GM10248 (cell line): ENCODE measurements around the gene USP2.

Experiments used
- CTCF ChIA-PET: fragments of 300-600 bp; sonication (Branson Sonifier 250); formaldehyde crosslinking; extraction: SDS; loops from one replicate; lab custom pipeline; 2021; ENCODE audit warnings: antibody characterized with exemption; lab: Yijun Ruan, JAX
- POLR2A ChIA-PET: fragments of 350-650 bp; sonication (Branson Sonifier 250); formaldehyde crosslinking; extraction: SDS; loops from one replicate; lab custom pipeline; 2020; ENCODE audit warnings: antibody characterized with exemption; lab: Yijun Ruan, JAX
- DNase-seq: peaks from one replicate; pipeline ENCODE4 v3.0.0; 2012; ENCODE audit errors: extremely low spot score
- TF ChIP-seq, protein P1 (sequence below): IDR thresholded peaks from 2 replicates; pipeline ENCODE4 v1.5.1; 2012; ENCODE audit warnings: mild to moderate bottlenecking, low read depth; ENCODE audit errors: extremely low read depth, missing control alignments, control extremely low read depth

The USP2 gene

DNA sequence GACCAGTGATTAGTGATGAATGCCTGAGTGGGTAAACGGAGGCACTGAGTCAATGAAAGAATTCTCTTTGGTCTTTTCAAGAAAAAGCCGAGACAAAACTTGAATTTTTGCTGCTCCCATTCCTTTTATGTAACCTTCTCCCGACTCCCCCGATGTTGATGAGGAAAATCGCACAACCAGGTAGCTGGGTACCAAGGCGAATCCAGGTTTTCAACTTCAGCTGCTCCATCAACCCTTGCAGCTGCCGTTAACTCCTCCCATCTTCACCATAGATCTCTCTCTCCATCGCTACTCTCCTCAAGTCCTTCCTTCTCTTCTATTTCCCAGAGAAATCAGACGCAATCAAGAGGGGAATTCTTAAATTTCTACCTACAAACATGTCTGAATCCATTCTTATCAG lies 611 bp upstream of the USP2 start:
- ChIA-PET POLR2A (no interaction called here), CTCF (interaction anchor here (1.3 to 5.9 kb wide), 10 partner anchors 9 to 92 kb away, joined by 3 to 64 read pairs (median 7); no protein-coding TSS in a partner anchor)
- DNase-seq: peak; percentile 3
- TF ChIP-seq, protein P1, sequence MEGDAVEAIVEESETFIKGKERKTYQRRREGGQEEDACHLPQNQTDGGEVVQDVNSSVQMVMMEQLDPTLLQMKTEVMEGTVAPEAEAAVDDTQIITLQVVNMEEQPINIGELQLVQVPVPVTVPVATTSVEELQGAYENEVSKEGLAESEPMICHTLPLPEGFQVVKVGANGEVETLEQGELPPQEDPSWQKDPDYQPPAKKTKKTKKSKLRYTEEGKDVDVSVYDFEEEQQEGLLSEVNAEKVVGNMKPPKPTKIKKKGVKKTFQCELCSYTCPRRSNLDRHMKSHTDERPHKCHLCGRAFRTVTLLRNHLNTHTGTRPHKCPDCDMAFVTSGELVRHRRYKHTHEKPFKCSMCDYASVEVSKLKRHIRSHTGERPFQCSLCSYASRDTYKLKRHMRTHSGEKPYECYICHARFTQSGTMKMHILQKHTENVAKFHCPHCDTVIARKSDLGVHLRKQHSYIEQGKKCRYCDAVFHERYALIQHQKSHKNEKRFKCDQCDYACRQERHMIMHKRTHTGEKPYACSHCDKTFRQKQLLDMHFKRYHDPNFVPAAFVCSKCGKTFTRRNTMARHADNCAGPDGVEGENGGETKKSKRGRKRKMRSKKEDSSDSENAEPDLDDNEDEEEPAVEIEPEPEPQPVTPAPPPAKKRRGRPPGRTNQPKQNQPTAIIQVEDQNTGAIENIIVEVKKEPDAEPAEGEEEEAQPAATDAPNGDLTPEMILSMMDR: no peak

DNA sequence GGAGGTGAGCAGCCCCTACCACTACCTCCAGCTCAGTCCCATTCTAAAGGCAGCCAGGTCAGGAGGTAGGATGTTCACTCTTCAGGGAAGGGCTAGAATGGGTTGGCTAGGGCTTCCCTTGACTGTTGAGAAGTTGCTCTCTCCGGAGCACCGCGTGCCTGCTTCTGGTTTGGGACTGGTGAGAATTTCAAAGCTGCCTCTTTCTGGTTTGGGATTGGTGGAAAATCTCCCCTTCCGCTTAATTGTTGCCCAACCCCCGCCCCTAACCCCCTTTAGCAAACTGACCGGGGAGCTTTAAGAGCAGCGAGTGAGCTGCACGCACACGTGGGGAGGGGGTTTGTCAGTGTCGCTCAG lies 686 bp downstream of the USP2 start:
- ChIA-PET POLR2A (no interaction called here), CTCF (interaction anchor here (0.8 to 5.9 kb wide), 21 partner anchors 8 to 153 kb away, joined by 3 to 64 read pairs (median 6); no protein-coding TSS in a partner anchor)
- TF ChIP-seq, protein P1: no peak
- DNase-seq: no peak

DNA sequence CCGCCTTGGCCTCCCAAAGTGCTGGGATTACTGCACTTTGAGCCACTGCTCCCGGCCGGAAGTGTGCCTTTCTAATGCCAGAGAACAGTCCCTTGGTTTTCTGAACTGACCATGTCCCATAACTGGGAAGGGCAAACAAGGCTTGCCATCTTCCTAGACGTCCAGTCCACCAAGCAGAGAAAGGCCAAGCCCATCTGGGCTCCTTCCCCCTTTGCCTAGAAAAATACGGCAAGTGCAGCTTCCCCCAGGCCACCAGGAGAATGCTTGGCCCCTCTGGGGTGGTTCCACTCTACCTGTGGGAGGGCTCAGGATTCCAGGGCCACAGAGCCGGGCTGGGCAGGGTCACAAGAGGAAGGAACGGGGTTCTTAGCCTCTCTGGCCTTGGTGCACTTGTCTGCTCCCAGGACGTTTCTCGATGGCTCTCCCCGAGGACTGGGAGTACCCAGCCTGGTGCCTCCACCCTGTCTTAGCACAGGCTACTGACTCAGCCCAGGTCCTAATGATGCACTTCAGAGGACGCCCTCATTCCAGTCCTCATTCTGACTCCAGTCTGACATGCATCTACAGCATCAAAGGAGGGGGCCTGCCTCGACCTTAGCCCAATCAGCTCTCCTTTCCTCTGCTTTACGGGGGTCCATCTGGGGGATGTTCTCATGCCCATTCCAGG lies 1.2 kb downstream of the USP2 start:
- no peak for DNase-seq
- ChIA-PET CTCF (interaction anchor here (1.0 to 5.9 kb wide), 12 partner anchors 10 to 59 kb away, joined by 3 to 64 read pairs (median 6); no protein-coding TSS in a partner anchor), POLR2A (no interaction called here)
- TF ChIP-seq, protein P1: no peak

DNA sequence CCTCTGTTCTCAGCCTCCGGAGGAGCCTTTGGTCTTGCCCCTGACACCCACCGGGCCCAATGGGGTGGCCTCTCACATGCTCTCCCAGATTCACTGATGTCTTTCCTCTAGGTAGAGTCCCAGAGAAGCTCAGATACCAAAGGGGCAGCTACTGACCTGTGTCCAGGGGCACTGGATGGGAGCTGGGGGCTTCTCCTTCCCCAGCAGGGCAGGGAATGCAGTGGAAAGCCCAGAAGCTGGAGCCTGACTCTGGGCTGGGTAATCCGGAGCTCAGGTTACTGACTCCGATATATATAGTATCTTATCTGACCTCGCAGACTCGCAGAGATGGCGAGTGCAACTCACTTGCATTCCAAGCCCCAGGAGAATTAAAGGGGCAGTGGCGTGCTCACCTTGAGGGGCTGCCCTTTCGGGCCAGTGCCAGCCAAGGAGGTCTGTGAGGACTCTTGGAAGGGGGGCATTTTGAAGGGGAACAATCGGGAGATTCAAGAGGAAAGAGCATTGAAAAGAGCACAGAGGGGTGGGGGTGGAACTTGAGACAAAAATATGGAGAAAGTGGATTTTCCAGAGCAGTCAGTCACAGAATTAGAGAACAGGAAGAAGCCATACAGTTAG lies 2.5 kb downstream of the USP2 start:
- TF ChIP-seq, protein P1: no peak
- DNase-seq: no peak
- ChIA-PET POLR2A (no interaction called here), CTCF (interaction anchor here (1.0 to 5.9 kb wide), 4 partner anchors 14 to 95 kb away, joined by 3 to 64 read pairs (median 3); no protein-coding TSS in a partner anchor)

DNA sequence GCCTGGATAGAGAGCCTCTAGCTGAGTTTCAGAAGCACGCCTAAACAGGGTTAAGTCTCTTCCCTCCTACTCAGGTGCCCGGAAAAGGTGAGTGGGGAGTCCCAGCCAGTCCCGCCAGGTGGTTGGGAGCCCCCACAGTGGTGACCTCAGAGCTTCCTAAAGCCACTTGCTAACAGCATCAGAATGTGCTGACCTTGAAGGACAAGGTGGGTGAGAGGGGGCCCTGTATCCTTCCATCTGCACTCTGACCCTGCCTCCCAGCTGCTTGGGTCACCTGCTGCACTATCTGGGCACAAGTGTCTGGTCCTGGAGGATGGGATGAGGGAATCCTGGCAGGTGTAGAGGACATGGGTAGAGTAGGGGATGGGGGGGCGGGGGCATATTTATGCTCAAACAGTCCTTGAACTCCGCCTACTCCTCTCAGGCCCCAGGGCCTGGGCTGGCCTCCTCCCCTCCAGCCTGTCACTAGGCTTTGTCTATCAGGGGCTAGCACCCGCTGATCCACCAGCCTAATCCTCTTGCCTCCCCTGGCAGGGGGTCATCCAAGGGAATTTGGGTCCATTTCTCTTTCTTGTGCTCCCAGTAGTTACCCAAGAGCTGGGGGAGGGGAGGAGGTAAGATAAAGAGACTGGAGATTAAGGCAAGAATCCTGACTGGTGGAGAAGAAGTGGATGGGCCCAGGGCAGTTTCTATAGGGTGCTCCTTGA lies 3.4 kb downstream of the USP2 start:
- TF ChIP-seq, protein P1: no peak
- DNase-seq: no peak
- POLR2A ChIA-PET: no interaction called here
- CTCF ChIA-PET: interaction anchor here (1.0 to 11.9 kb wide), 5 partner anchors 13 to 96 kb away, joined by 3 to 159 read pairs (median 7); no protein-coding TSS in a partner anchor
